ENCODE measurements around the gene ADCY5.

Gene ADCY5

DNA sequence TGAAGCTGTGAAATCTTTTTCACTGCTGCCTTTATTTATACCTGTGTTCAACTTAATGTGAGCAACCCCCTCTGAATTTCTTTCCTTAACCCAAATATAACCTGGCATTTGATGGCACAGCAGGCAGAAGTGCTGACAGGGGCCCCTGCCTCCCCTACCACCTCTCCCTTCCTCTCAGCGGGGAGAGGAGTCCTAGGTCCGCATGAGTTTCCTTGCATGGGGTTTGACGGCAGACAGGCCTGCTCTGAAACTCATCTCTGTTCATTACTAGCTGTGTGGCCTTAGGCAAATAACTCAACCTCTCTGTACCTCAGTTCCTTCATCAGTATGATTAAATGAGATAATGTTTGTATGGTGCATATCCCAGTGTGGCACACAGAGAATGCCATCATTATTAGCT, 167.5 kb downstream of the ADCY5 start:
- TF ChIP-seq ZNF274 (IDR thresholded peaks at IDR 0.05; ENCODE audit: low read depth, low read length), result no peak
- H3K4me3 ChIP-seq (ENCODE audit: low read length), result no peak overlapping the region

DNA sequence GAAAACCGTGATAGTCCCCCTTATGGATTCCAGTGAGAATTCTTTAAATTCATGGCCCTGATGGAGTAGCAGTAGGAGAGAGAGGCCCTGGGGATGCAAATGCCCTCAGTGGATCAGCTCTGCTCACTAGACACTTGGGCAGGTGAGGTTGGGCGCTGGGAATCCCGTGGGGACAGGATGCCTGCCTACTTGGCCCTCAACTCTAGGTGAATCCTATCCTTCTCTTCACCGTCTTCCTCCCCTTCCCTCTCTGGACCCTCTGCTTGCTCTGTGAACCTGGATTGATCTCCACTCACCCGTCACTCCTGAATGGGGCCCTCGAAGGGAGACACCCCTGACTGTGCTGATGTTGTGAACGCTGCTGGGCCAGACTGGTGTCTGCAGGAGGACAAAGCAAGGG, 169.8 kb downstream of the ADCY5 start:
- H3K4me3 ChIP-seq (ENCODE audit: low read length), result no peak overlapping the region
- TF ChIP-seq ZNF274 (IDR thresholded peaks at IDR 0.05; ENCODE audit: low read depth, low read length), result no peak

DNA sequence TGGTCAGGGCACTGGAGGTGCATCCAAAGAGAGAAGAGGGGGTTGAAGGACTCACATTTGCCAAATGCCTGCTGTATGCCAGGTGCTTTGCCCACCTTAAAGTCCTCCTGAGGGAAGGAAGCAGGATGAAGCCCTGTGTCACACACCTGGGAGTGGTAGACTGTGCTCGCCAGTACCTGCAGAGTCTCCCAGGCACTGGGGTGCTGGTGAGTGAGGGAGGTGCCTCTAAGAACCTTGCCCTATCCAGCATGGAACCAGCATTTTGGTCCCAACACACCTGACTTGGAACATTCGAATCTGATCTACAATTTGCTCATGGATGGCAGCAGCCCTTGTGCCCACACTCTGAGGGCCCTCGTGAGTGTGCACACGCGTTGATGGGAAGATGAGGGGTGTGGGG, 170.4 kb downstream of the ADCY5 start:
- no peak for TF ChIP-seq ZNF274 (IDR thresholded peaks at IDR 0.05; ENCODE audit: low read depth, low read length)
- no peak overlapping the region for H3K4me3 ChIP-seq (ENCODE audit: low read length)

DNA sequence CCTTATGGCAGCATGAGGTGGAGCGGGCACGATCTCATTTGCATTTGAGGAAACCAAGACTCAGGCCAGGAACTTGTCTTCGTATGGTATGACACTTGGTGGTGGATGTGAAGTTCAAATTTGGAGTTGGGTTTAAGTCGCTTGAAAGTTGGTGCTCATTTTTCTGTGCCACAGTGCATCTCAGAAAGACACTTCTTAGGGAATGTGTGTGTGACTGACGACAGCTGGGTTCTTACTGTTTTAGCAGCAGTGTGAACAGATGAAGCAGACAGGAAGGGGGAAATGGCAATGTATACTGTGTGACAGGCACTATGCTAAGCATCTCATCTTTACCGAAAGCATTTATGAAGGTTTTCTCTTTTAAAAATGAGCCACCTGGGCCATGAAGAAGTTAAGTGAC, 171.8 kb downstream of the ADCY5 start:
- no peak overlapping the region for H3K4me3 ChIP-seq (ENCODE audit: low read length)
- no peak for TF ChIP-seq ZNF274 (IDR thresholded peaks at IDR 0.05; ENCODE audit: low read depth, low read length)

DNA sequence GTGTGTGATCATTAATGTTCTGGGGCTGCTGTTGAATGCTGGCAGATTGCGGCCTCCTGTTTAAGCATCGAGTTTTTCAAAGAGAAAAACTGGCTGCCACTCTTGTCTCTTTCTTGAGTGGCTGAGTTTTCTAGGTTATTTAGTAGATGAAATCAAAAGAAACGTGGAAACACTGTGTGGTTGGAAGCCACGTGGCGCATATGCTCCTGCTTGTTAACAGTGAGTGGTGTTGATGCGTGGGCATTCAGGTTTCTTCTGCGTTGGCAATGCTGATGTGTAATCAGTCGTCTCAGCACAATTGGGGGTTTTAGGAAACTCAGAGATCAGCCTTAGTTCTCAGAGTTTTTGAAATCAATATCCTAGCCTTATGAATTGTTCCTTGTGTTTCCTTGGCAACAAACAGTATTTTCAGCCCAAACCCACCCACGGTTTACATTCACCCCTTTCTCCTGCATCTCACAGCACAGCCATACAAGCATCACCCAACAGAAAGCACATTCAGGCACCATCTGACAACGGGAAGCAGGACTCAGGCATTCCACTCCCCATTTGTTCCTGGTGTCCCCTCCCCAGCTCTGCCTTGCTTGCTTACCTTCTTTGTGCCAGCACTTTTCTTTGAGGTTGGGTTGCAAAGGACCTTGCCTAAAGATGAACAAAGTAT, 172.4 kb downstream of the ADCY5 start:
- no peak overlapping the region for H3K4me3 ChIP-seq (ENCODE audit: low read length)
- no peak for TF ChIP-seq ZNF274 (IDR thresholded peaks at IDR 0.05; ENCODE audit: low read depth, low read length)

DNA sequence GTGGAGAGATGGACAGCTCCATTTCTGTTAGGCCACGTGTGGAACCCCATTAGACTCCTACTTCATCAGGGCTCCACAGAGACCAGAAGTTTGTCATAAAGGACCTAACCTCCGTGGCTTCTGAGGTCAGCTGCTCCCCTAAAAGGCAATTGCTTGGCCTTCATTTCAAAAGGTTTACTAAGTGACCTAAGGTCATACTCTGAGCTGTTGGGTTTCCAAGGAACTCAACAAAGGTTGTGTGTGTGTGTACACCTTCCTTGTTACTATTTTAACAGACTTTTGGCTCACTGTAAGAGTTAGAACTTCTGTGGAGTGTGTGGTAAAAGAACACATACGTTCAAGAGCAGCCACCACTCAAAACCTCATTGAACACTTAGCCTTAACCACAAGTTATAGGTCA, 173.2 kb downstream of the ADCY5 start:
- no peak for TF ChIP-seq ZNF274 (IDR thresholded peaks at IDR 0.05; ENCODE audit: low read depth, low read length)
- H3K4me3 ChIP-seq (ENCODE audit: low read length), result no peak overlapping the region

DNA sequence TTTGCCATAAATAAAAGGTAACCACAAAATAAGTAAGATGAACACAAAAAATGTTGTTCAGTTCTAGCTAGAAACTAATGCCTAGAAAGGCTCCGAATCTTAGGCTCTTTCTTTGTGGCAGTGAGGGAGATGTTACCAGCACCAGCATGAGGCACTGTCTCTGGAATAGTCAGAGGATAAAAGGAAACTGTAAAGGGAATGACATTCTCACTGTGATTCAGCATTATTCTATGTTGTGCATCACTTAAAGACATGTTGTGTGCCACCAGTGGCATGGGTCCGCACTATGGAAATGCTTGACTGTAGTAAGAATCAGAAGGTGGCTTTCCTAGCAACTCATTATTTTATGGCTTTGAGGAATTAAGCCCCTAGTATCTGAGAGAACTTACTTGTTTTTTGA, 176.3 kb downstream of the ADCY5 start:
- no peak for TF ChIP-seq ZNF274 (IDR thresholded peaks at IDR 0.05; ENCODE audit: low read depth, low read length)
- H3K4me3 ChIP-seq (ENCODE audit: low read length), result no peak overlapping the region

DNA sequence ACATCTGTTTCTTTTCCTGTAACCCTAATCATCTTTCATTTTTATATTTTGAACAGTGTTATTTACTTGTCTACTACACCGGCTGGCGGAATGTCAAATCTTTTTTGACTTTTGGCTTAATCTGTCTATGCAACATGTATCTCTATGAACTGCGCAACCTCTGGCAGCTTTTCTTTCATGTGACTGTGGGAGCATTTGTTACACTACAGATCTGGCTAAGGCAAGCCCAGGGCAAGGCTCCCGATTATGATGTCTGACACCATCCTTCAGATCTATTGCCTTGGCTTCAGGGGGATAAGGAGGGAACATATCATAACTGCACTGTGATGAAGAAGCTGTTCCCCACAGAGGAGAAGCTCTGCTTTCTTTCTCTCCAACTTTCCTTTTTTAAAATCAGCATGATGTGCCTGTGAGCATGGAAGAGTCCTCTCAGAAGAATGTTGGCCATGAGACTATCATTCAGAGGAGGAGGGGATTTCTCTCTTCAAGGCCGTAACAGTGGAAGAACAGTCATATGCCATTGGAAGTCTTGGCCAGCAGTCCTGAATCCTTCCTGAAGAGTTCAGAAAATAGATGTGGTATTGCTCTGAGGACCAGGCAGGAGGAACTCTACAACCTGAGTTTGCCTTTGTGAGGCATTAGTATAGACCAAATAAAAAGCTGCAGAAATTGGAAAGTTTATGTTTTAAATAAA, 177.3 kb downstream of the ADCY5 start:
- no peak for TF ChIP-seq ZNF274 (IDR thresholded peaks at IDR 0.05; ENCODE audit: low read depth, low read length)
- H3K4me3 ChIP-seq (ENCODE audit: low read length), result no peak overlapping the region

DNA sequence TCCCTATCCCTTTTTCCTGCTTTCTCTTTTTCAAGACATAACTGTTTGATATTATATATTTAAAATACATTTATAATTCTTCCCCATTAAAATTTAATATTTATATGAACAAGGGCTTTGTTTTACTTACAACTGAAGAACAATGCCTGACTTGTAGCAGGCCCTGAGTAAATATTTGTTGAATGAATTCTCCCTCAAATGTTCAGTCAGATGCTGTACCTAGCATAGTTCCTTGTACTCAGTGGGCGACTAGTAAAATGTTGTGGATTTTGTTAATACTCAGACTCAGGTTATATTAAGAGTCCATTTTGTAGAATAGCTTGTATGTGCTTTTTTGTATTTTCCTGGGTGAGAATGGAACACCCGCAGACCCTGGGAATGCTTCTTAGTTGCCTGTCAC, 178.1 kb downstream of the ADCY5 start:
- no peak for TF ChIP-seq ZNF274 (IDR thresholded peaks at IDR 0.05; ENCODE audit: low read depth, low read length)
- H3K4me3 ChIP-seq (ENCODE audit: low read length), result no peak overlapping the region

DNA sequence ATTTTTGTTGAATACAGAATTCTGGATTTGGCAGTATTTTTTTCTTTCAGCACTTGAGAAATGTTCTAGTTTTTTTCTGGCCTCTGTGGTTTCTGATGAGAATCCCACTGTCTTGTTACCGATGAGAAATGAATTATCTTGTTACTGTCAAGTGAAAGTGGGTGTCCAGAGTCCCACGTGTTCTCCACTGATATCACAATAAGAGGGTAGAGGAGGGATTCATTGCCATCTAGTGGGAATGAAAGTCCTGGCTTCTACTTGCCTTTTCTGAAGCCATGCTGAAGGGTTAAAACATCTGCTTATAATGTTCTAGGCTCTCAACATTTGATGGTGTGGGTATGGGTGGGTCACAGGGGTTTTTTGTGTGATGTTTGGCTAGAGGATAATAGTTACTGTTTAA, 181.1 kb downstream of the ADCY5 start:
- no peak overlapping the region for H3K4me3 ChIP-seq (ENCODE audit: low read length)
- TF ChIP-seq ZNF274 (IDR thresholded peaks at IDR 0.05; ENCODE audit: low read depth, low read length), result no peak

DNA sequence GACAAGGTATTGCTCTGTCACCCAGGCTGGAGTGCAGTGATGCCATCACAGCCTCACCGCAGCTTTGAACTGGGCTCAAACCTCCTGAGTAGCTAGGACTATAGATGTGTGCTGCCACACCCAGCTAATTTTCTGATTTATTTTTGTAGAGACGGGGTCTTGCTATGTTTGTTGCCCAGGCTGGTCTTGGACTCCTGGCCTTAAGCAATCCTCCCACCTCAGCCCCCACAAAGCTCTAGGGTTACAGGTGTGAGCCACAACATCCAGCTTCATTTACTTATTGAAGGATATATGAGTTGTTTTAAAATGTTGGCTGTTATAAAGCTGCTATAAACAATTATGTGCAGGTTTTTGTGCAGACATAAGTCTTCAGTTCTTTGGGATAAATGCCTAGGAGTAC, 184.9 kb downstream of the ADCY5 start:
- no peak for TF ChIP-seq ZNF274 (IDR thresholded peaks at IDR 0.05; ENCODE audit: low read depth, low read length)
- no peak overlapping the region for H3K4me3 ChIP-seq (ENCODE audit: low read length)

DNA sequence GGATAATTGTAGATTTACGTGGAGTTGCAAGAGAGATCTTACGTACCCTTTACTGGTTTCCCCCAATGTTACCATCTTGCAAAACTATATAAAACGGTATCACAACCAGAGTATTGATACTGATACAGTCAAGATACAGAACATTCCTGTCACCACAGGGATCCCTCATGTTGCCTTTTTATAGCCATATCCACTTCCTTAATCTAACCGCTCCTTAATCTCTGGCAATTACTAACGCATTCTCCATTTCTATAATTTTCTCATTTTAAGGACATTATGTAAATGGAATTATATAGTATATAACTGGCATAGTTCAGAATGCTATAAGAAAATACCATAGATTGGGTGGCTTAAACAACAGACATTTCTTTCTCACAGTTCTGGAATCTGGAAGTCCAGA, 186.0 kb downstream of the ADCY5 start:
- H3K4me3 ChIP-seq (ENCODE audit: low read length), result no peak overlapping the region
- TF ChIP-seq ZNF274 (IDR thresholded peaks at IDR 0.05; ENCODE audit: low read depth, low read length), result no peak

DNA sequence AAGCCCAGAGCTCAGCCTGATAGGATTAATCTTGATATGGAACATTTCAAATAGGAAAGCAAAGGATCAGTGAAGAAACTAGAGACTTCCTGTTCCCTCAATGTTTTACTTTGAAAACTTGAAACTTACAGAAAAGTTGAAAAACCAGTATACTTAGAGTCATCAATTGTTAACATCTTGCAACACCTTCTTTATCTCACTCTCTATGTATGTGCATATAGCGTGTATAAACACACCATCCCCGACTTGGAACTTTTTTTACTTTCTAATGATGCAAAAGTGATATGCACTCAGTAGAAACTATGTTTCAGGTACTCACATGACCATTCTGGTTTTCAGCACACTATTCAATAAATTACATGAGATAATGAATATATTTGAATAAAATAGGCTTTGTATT, 186.7 kb downstream of the ADCY5 start:
- no peak for TF ChIP-seq ZNF274 (IDR thresholded peaks at IDR 0.05; ENCODE audit: low read depth, low read length)

DNA sequence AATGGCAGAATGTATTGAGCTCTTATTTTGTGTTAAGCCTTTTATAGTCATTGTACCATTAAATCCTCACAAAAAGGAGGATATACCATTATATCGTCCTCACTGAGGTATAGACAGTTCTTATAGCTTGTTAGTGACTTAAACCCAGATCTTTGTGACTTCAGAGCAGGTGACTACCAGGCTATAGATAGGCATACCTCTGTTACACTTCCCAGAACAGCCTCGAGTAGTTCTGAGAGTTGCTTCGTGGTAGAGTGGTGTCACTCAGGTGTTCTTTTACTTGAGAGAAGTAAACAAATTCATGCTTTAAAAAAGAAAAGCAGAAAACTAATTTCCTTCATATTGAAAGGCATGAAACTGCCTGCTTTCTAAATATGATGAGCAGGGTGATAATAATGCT, 187.2 kb downstream of the ADCY5 start:
- no peak overlapping the region for H3K4me3 ChIP-seq (ENCODE audit: low read length)
- no peak for TF ChIP-seq ZNF274 (IDR thresholded peaks at IDR 0.05; ENCODE audit: low read depth, low read length)

More for the DNA sequence above, 186.7 kb downstream of the ADCY5 start:
- H3K4me3 ChIP-seq (ENCODE audit: low read length), result no peak overlapping the region

DNA sequence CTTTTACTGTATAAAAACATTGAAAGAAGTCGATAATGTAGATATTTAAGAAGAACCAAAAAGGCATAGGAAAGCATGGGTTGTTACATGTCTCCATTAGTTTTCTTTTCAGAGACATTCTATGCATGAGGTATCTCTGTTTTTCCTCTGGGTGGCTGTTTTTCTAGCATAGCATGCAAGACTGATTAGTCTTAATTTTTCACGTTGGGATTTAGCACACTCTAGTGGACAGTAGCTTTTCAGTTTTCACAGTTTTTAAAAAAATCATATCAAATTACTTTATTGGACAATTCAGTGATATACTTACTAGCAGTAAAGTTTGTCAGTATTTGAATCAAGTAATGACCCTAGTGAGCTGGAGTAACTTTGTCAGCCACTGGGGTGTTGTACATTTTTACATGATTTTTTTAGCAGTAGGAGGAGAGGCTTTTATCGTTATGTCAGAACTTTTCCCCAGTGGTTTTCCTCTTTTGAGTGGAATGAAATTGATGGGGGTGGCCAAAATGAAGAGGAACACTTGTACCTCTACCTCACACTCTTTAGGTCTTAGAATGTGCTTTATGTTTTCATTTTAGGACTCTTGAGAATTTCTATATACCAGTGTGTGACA, 190.0 kb downstream of the ADCY5 start:
- H3K4me3 ChIP-seq (ENCODE audit: low read length), result no peak overlapping the region
- TF ChIP-seq ZNF274 (IDR thresholded peaks at IDR 0.05; ENCODE audit: low read depth, low read length), result no peak

Measured in GM08714 (cell line).